Thoracic aorta (tissue), 2 donors: Measurements from ENCODE around the gene KIAA1671. TPM values are rescaled to one million over a fixed set of nuclear protein-coding genes. Genes with fewer than 3 reads are reported as not detected.

Experiments used
- ATAC-seq: fragments of 150-250 bp; one replicate; pipeline ENCODE4 v1.8.0; 2017; ENCODE audit warnings: low read depth; ENCODE audit not compliant: insufficient number of reproducible peaks, low FRiP score
- DNase-seq: peaks from one replicate; pipeline ENCODE4 v3.0.0-alpha.2; 2020; ENCODE audit warnings: low spot score
- H3K27ac ChIP-seq, 2 donors: fragments of 200-600 bp; sonication (generic); 1 replicate in 1 of 2; 2 replicates in 1 of 2; pipeline ENCODE4 v1.5.1; 2016; ENCODE audit warnings: mild to moderate bottlenecking in 2 of 2, moderate library complexity in 2 of 2
- H3K27me3 ChIP-seq: fragments of 200-600 bp; sonication (generic); replicated peaks from 2 replicates; pipeline ENCODE4 v1.6.0; 2016; ENCODE audit warnings: mild to moderate bottlenecking; ENCODE audit not compliant: insufficient read depth
- H3K36me3 ChIP-seq: fragments of 200-600 bp; sonication (generic); one replicate; pipeline ENCODE4 v1.5.1; 2016
- H3K4me1 ChIP-seq, 2 donors: fragments of 200-600 bp; sonication (generic); 1 replicate in 1 of 2; 2 replicates in 1 of 2; pipeline versions ENCODE4 v1.5.1 to v1.6.0; 2016; ENCODE audit warnings: low read depth in 2 of 2, mild to moderate bottlenecking in 1 of 2; ENCODE audit not compliant: control insufficient read depth in 1 of 2
- H3K4me3 ChIP-seq: fragments of 200-600 bp; sonication (generic); 2 replicates; pipeline ENCODE4 v1.5.1; 2016; ENCODE audit warnings: mild to moderate bottlenecking
- H3K9me3 ChIP-seq: fragments of 200-600 bp; sonication (generic); 2 replicates; pipeline ENCODE4 v1.5.1; 2016
- CTCF ChIP-seq: fragments of 200-600 bp; sonication (generic); IDR thresholded peaks from one replicate; pipeline ENCODE4 v1.5.1; 2019; ENCODE audit warnings: antibody characterized with exemption
- total RNA-seq, 2 donors: library from RNA; depleted of rRNA; stranded (reverse); fragments of >200 nt; gene quantifications; one replicate each; pipeline versions ENCODE4 v1.1.0 to v1.2.3, GENCODE V29; 2016

KIAA1671 gene
- total RNA-seq, 2 donors from 2014 or later, result 57.8 to 86.8 TPM

DNA sequence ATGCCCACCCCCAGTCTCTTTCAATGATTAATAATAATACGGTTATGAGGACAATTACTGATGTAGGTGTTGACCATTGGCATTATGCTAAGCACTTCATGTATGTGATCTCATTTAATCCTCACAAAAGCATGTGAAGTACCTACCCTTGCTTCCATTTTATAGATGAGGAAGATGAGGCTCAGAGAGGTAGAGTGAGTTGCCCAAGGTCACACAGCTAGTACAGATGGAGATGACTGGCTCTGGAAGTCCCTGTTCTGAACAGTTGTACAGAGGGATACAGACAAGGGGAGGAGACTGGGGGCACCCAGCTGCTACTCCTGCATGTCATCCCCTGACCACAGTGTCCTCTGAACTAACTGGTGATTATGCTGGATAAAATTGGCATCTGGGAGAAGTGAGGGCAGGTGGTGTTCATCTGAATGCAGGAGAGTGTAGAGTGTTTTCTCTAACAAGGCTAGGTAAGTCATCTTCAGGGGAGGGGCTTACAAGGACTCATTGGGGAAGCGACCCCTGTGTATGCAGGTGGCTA is 43.2 kb downstream of the KIAA1671 start:
- DNase-seq, result no peak
- Histone ChIP-seq H3K27me3 (no peaks in the 10 kb centered on the region), H3K27ac (no peak overlapping the region), H3K4me1 (peaks cover 10 to 17% of the 10 kb centered on the region in 2 donors), H3K36me3 (no peaks in the 10 kb centered on the region), H3K9me3 (no peaks in the 10 kb centered on the region), H3K4me3 (no peak overlapping the region)
- TF ChIP-seq CTCF, result no peak
- ATAC-seq, result no peak

DNA sequence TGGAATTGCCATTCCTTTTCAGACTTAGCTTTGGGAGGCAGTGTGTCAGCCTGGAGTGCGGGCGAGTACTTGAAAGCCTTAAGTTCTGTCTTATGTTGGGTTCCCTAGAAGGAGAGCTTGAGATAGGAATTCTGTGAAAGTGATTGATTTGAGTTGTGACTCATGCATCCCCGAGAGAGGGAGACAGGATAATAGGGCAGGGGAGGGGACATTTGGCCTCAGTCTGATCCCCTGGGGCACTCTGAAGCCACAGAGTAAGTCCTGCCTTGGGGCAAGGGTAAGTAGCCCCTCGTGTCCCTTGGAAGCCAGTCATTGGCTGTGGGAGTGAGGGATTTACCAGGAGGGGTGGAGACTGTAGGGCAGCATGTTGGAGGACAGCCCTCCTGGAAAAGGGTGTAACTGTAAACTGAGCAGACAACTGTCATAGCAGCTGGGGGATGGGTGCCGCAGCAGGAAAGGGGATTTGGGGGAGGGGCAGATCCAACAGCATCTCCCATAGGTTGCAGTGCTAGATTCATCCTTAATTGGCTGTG is 44.0 kb downstream of the KIAA1671 start:
- Histone ChIP-seq H3K9me3 (no peaks in the 10 kb centered on the region), H3K27me3 (no peaks in the 10 kb centered on the region), H3K4me3 (no peak overlapping the region), H3K4me1 (peaks cover 6 to 14% of the 10 kb centered on the region in 2 donors), H3K27ac (no peak overlapping the region), H3K36me3 (no peaks in the 10 kb centered on the region)
- no peak for ATAC-seq
- no peak for TF ChIP-seq CTCF
- DNase-seq, result no peak

DNA sequence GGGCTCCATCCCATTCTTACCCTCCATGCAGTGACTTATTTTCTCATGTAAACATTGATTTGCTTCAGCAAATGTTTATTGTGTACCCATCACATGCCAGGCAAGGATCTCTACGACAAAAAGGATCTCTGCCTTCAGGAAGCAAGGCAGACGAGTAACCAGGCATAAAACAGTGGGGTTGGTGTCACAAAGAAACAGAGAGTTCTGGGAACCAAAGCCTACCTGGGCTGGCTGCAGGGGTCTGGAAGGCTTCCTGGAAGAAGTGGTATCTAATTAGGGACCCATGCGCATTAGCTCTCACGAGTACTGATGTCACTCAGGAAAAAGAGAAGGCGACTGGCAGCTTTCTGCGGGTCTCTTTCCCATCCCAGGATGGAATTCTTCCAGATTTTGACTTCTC is 44.5 kb downstream of the KIAA1671 start:
- Histone ChIP-seq H3K36me3 (no peaks in the 10 kb centered on the region), H3K9me3 (no peaks in the 10 kb centered on the region), H3K27ac (no peak overlapping the region), H3K4me1 (peaks cover 1 to 8% of the 10 kb centered on the region in 2 donors), H3K4me3 (no peak overlapping the region), H3K27me3 (no peaks in the 10 kb centered on the region)
- TF ChIP-seq CTCF, result no peak
- DNase-seq, result no peak
- ATAC-seq, result no peak

DNA sequence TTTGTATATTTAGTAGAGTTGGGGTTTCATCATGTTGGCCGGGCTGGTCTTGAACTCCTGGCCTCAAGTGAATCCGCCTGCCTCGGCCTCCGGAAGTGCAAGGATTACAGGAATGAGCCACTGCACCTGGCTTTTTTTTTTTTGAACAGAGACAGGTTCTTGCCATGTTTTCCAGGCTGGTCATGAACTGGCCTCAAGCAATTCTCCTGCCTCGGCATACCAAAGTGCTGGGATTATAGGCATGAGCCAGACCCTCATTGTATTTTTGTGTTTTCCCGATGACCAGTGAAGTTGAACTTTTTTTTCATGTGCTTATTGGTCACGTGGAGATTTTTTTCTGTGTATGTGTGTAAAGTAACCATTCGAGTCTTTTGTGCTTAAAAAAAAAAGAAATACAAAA is 48.2 kb downstream of the KIAA1671 start:
- Histone ChIP-seq H3K36me3 (no peaks in the 10 kb centered on the region), H3K27ac (no peak overlapping the region), H3K27me3 (no peaks in the 10 kb centered on the region), H3K4me1 (peaks cover 0 to 5% of the 10 kb centered on the region in 2 donors), H3K4me3 (no peak overlapping the region), H3K9me3 (no peaks in the 10 kb centered on the region)
- DNase-seq (no peak), ATAC-seq (no peak)
- TF ChIP-seq CTCF, result no peak

DNA sequence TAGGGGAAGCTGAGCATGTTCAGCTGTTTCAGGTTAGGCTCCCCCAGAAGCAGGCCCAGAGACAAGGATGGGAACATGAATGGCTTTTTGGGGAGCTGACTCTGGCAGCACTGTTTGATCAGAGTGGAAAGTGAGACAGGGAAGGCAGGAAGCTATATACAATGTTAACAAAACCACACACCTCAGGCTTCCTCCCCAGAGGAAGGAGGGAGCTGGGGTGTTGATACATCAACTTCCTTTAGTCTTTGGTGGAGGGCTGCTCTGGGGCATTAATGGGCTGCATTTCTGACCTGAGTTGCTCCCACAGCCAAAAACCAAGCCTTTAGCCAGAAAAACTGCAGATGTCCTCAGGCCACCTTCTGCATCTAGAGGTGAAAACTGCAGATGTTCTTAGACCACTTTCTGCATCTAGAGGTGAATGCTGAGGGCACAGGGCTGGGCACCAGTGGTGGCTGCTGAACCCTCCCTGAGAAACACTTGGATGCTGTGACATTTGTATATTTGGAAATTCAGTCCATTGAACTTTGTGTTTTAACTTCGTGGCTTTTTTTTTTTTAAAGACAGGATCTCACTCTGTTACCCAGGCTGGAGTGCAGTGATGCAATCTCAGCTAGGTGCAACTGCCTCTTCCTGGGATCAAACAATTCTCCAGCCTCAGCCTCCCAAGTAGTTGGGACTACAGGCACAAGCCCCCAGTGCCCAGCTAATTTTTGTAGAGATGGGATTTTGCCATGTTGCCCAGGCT is 49.9 kb downstream of the KIAA1671 start:
- no peak for TF ChIP-seq CTCF
- Histone ChIP-seq H3K27ac (no peak overlapping the region), H3K9me3 (no peaks in the 10 kb centered on the region), H3K27me3 (no peaks in the 10 kb centered on the region), H3K4me1 (no peaks in the 10 kb centered on the region), H3K4me3 (no peak overlapping the region), H3K36me3 (no peaks in the 10 kb centered on the region)
- DNase-seq (no peak), ATAC-seq (no peak)
